ENCODE data around the gene DOK3.

The DOK3 gene

DNA sequence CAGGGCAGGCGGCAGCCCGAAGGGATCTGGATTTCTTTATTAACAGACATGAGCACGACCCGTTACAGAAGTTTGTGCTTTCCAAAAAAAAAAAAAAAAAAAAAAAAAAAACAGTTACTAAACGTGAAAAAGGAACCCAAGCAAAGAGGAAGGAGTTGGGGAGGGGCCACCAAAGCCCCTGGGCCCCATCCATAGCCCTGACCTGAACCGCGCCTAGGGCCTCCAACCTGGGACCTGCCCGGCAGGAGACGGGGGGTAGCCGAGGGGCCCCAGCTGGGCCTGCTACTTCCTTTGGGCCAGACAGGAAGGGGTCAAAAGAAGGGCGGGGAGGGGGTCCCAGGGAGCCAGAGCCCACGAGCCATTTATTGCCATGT, 53.0 kb downstream of the DOK3 start:
- TF ChIP-seq, protein P1, sequence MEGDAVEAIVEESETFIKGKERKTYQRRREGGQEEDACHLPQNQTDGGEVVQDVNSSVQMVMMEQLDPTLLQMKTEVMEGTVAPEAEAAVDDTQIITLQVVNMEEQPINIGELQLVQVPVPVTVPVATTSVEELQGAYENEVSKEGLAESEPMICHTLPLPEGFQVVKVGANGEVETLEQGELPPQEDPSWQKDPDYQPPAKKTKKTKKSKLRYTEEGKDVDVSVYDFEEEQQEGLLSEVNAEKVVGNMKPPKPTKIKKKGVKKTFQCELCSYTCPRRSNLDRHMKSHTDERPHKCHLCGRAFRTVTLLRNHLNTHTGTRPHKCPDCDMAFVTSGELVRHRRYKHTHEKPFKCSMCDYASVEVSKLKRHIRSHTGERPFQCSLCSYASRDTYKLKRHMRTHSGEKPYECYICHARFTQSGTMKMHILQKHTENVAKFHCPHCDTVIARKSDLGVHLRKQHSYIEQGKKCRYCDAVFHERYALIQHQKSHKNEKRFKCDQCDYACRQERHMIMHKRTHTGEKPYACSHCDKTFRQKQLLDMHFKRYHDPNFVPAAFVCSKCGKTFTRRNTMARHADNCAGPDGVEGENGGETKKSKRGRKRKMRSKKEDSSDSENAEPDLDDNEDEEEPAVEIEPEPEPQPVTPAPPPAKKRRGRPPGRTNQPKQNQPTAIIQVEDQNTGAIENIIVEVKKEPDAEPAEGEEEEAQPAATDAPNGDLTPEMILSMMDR (conservative IDR thresholded peaks at IDR 0.05; ENCODE audit: low read depth, low read length) = no peak
- no peak for DNase-seq (ENCODE audit: low read depth)
- H3K4me3 ChIP-seq (ENCODE audit: low read length) = no peak overlapping the region

DNA sequence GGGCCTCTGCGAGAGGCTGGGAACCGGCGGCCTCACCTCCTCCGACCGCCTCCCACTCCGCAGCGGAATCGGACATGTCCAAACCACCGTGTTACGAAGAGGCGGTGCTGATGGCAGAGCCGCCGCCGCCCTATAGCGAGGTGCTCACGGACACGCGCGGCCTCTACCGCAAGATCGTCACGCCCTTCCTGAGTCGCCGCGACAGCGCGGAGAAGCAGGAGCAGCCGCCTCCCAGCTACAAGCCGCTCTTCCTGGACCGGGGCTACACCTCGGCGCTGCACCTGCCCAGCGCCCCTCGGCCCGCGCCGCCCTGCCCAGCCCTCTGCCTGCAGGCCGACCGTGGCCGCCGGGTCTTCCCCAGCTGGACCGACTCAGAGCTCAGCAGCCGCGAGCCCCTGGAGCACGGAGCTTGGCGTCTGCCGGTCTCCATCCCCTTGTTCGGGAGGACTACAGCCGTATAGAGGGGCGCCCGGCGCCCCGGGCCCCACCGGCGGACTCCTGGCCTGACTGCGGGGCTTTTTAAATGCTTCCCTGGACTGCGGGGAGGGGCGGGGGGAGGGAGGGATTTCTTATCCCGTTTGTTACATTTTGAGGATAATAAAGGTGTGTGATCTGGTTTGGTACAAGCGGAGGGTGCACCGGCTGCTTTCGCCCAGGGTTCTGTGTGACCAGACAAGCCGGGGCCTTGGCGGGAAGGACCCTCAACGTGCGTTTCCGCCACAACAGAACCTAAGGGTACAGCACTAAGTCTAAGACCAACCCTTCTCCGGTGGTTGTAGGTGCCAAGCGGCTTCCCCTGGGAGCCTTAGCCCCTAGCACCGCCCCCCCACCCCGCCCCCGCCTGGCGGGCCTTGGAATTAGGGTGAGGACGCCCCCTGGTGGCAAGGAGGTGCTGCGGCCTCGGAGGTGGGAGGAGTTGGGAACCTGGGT, 53.7 kb downstream of the DOK3 start:
- H3K4me3 ChIP-seq (ENCODE audit: low read length) = peak overlapping the region; percentile 43
- TF ChIP-seq, protein P1 (conservative IDR thresholded peaks at IDR 0.05; ENCODE audit: low read depth, low read length) = peak; percentile 92
- DNase-seq (ENCODE audit: low read depth) = peak; percentile 74

DNA sequence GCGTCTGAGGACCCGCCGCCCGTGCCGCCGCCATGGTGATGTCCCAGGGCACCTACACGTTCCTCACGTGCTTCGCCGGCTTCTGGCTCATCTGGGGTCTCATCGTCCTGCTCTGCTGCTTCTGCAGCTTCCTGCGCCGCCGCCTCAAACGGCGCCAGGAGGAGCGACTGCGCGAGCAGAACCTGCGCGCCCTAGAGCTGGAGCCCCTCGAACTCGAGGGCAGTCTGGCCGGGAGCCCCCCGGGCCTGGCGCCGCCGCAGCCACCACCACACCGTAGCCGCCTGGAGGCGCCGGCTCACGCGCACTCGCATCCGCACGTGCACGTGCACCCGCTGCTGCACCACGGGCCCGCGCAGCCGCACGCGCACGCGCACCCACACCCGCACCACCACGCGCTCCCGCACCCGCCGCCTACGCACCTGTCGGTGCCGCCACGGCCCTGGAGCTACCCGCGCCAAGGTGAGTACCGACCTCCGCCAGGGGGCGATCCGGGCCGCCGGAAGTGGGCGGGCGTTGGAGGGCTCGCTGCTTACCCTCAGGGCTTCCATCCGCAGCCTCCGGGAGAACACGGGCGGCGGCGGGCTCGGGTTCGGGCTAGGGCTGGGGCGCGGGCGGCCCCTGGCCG, 54.5 kb downstream of the DOK3 start:
- DNase-seq (ENCODE audit: low read depth) = no peak
- TF ChIP-seq, protein P1 (conservative IDR thresholded peaks at IDR 0.05; ENCODE audit: low read depth, low read length) = peak; percentile 63
- peak overlapping the region; percentile 50 for H3K4me3 ChIP-seq (ENCODE audit: low read length)

DNA sequence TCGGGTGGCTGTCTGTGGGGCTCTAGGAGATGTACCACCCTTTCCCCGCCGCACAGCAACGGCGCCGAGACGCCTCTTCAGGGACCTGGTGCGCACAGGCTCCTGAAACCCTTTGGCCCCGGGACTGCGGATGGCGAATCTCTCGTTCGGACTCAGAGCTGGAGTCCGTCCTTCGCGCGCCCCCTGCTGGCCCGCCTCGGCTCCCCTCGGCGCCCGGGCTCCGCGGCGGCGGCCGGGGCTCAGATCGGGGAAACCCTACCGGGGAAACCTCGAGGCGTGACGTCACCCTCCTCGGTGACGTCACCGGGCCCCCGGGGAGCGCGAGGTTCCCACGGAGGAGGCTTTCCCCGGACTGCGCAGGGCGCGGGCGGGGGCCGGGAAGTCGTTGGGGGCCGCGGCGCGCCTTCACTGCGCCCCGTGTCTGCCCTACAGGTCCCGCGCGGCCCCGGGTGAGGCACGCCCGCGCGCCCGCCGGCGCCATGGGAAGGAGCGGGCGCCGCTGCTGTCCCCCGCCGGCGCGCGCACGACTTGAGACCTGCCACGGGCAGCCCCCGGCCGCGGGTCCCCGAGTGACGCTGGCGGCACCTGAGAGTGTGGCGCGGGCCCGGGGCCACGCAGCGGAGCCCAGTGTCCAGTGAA, 55.1 kb downstream of the DOK3 start:
- TF ChIP-seq, protein P1 (conservative IDR thresholded peaks at IDR 0.05; ENCODE audit: low read depth, low read length) = peak; percentile 69
- H3K4me3 ChIP-seq (ENCODE audit: low read length) = peak overlapping the region; percentile 50
- no peak for DNase-seq (ENCODE audit: low read depth)

DNA sequence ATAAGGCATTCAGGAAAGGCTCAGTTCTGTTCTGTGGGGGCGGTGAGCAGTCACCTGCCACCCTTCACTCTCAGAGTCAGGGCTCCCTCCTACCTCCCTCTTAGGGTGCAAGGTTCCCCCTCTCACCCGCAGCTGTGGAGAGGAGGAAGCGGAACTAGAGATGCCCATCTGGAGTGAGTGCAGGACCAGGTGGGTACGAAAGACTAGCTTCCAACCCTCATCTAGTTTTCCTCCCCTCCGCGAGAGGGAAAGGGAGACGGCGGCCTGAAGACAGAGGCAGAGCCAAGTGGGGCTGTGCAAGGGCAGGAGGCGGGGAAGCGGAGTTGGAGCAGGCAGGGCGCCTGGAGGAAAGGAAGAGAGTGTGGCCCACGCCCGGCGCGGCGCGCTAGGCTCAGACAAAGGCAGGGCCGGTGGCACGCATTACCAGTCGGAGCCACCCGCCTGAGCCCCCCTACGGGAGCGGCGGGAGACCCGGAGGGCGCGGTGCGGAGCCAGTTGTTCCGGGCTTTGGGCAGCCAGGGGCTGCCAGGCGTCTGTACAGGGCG, 55.7 kb downstream of the DOK3 start:
- no peak for DNase-seq (ENCODE audit: low read depth)
- H3K4me3 ChIP-seq (ENCODE audit: low read length) = peak overlapping the region; percentile 42
- TF ChIP-seq, protein P1 (conservative IDR thresholded peaks at IDR 0.05; ENCODE audit: low read depth, low read length) = no peak

DNA sequence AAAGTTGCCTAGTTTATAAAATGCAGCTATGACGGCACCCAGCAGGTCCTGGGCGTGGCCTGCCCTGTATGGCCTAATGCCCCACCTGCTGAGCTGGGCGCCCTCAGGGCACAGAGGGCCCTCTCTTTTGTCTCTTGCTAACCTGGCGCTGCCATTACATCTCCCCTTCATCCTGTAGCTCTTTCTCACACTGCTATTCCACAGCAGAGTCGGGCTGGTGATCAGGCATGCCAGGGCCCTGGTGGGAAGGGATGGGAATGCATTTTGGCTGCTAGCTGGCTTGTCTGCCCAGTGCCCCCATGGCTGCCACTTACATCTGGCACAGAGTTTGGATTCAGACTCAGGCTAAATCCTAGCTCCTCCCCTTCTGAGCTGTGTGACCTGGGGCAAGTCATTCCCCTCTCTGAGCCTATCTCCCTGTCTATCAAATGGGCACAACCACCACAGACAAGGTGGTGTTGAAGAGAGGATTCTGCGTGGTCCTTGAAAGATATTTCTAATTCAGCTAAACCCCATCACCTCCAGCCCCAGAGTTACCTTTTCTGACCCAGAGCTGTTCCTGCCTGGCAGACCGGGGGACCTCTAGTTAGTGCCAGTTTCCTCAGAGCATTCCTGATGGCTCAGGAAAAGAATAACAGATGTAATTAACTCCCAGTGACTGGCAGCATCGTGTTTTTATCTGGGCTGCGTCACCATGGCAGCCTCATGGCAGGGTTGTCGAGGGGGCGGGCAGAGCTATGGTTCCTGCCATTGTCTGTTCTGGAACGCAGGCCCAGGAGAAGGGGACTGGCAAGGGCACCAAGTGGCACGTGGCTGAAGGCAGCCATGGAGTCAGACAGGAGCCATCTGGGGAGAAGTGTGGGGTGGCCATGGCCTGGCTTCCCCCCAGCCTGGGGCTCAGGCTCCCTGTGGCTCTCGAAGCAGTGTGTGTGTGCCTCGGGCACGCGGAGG, 56.7 kb downstream of the DOK3 start:
- no peak overlapping the region for H3K4me3 ChIP-seq (ENCODE audit: low read length)
- TF ChIP-seq, protein P1 (conservative IDR thresholded peaks at IDR 0.05; ENCODE audit: low read depth, low read length) = peak; percentile 7
- no peak for DNase-seq (ENCODE audit: low read depth)
